Astrocyte (in vitro differentiated cells and primary cell): ENCODE data around the gene PNPLA2. TPM values are rescaled to one million over a fixed set of nuclear protein-coding genes. Genes with fewer than 3 reads are reported as not detected.

Source experiments
- DNase-seq: peaks from one replicate; pipeline ENCODE4 v3.0.0-alpha.2; 2010; ENCODE audit warnings: low read depth
- FAIRE-seq: peaks from 2 replicates; lab custom pipeline; 2011; peaks lifted over from hg19 to GRCh38; lab: Jason Lieb, UNC
- H2AFZ ChIP-seq: 2 replicates; pipeline ENCODE4 v1.6.0; 2012; ENCODE audit warnings: low read depth, low read length, inconsistent platforms
- H3K27ac ChIP-seq: 2 replicates; pipeline ENCODE4 v1.5.1; 2011; ENCODE audit warnings: low read depth, low read length, inconsistent platforms
- H3K27me3 ChIP-seq: 2 replicates; pipeline ENCODE4 v1.6.0; 2011; ENCODE audit warnings: low read length, inconsistent platforms; ENCODE audit not compliant: insufficient read depth
- H3K36me3 ChIP-seq: 2 replicates; pipeline ENCODE4 v1.5.1; 2011; ENCODE audit warnings: low read length, inconsistent platforms; ENCODE audit not compliant: insufficient read depth
- H3K4me1 ChIP-seq: 2 replicates; pipeline ENCODE4 v1.5.1; 2011; ENCODE audit warnings: low read length, inconsistent platforms; ENCODE audit not compliant: insufficient read depth
- H3K4me2 ChIP-seq: 2 replicates; pipeline ENCODE4 v1.6.0; 2012; ENCODE audit warnings: low read length, inconsistent platforms
- H3K4me3 ChIP-seq: 2 replicates; pipeline ENCODE4 v1.5.1; 2011; ENCODE audit warnings: low read depth, mild to moderate bottlenecking, low read length, inconsistent platforms; ENCODE audit not compliant: insufficient read depth
- H3K79me2 ChIP-seq: 2 replicates; pipeline ENCODE4 v1.6.0; 2012; ENCODE audit warnings: mild to moderate bottlenecking, low read length, inconsistent platforms; ENCODE audit not compliant: insufficient read depth
- H3K9ac ChIP-seq: 2 replicates; pipeline ENCODE4 v1.6.0; 2012; ENCODE audit warnings: mild to moderate bottlenecking, low read length, inconsistent platforms
- H3K9me3 ChIP-seq: 2 replicates; pipeline ENCODE4 v1.5.1; 2012; ENCODE audit warnings: low read depth, mild to moderate bottlenecking, low read length, inconsistent platforms; ENCODE audit not compliant: insufficient read depth
- H4K20me1 ChIP-seq: 2 replicates; pipeline ENCODE4 v1.6.0; 2012; ENCODE audit warnings: low read length, inconsistent platforms; ENCODE audit not compliant: insufficient read depth
- H3K27ac Mint-ChIP-seq: one replicate; pipeline ENCODE4 v1.8.0; 2021; ENCODE audit warnings: mild to moderate bottlenecking, mixed read lengths; ENCODE audit not compliant: unreplicated experiment
- H3K27me3 Mint-ChIP-seq: one replicate; pipeline ENCODE4 v1.8.0; 2021; ENCODE audit warnings: low read depth, mixed read lengths; ENCODE audit not compliant: unreplicated experiment
- H3K36me3 Mint-ChIP-seq: one replicate; pipeline ENCODE4 v1.8.0; 2021; ENCODE audit warnings: low read depth, mixed read lengths; ENCODE audit not compliant: unreplicated experiment
- H3K4me1 Mint-ChIP-seq: one replicate; pipeline ENCODE4 v1.8.0; 2021; ENCODE audit warnings: low read depth, mixed read lengths; ENCODE audit not compliant: unreplicated experiment
- H3K4me3 Mint-ChIP-seq: one replicate; pipeline ENCODE4 v1.8.0; 2021; ENCODE audit warnings: mild to moderate bottlenecking, moderate library complexity, mixed read lengths; ENCODE audit not compliant: unreplicated experiment
- H3K9me3 Mint-ChIP-seq: one replicate; pipeline ENCODE4 v1.8.0; 2021; ENCODE audit warnings: mild to moderate bottlenecking, mixed read lengths; ENCODE audit not compliant: unreplicated experiment
- CTCF ChIP-seq: IDR thresholded peaks from 2 replicates; pipeline ENCODE4 v1.5.1; 2011; ENCODE audit warnings: low read depth, mild to moderate bottlenecking, inconsistent platforms, low read length, moderate library complexity; ENCODE audit not compliant: insufficient read depth
- EZH2 ChIP-seq: IDR thresholded peaks from 2 replicates; pipeline ENCODE4 v1.6.1; 2012; ENCODE audit warnings: mild to moderate bottlenecking, low read length, inconsistent platforms; ENCODE audit not compliant: insufficient read depth
- total RNA-seq: library from RNA; stranded (reverse); gene quantifications from 2 replicates; pipeline ENCODE4 v1.2.1, GENCODE V29; 2021

PNPLA2 gene
- total RNA-seq, 1 donor from 2014 or later = 46.8 TPM

- Histone ChIP-seq H3K36me3 (no peaks in the 10 kb centered on the region), H3K4me3 (no peak overlapping the region), H3K79me2 (peaks cover 4% of the 10 kb centered on the region), H3K27me3 (no peaks in the 10 kb centered on the region), H3K4me2 (peak overlapping the region; percentile 64), H4K20me1 (peaks cover 39% of the 10 kb centered on the region), H3K9ac (no peak overlapping the region), H3K9me3 (no peaks in the 10 kb centered on the region), H3K27ac (no peak overlapping the region), H3K4me1 (peaks cover 39% of the 10 kb centered on the region), H2AFZ (no peak overlapping the region)
- DNase-seq (no peak), FAIRE-seq (no peak)
- Mint-ChIP-seq H3K27ac (no peak overlapping the region), H3K4me3 (peak overlapping the region; percentile 54), H3K27me3 (peaks cover 11% of the 10 kb centered on the region), H3K4me1 (peaks cover 6% of the 10 kb centered on the region), H3K9me3 (no peaks in the 10 kb centered on the region), H3K36me3 (peaks cover 2% of the 10 kb centered on the region)
- TF ChIP-seq CTCF (no peak), EZH2 (peak; percentile 84)
These were observed 8.6 kb downstream of the PNPLA2 start for GRCh38 chr11:827146-827896.

- no peaks in the 10 kb centered on the region for H3K36me3 ChIP-seq
- H3K9ac ChIP-seq = no peak within 1 kb of the TSS
- no peak within 1 kb of the TSS for H3K4me3 ChIP-seq
- H3K36me3 Mint-ChIP-seq = peaks cover 2% of the 10 kb centered on the region
- peak within 1 kb of the TSS; percentile 96 for H3K4me2 ChIP-seq
- no peak for FAIRE-seq
- H3K4me1 Mint-ChIP-seq = peaks cover 6% of the 10 kb centered on the region
- H3K9me3 ChIP-seq = no peaks in the 10 kb centered on the region
- H4K20me1 ChIP-seq = peaks cover 34% of the 10 kb centered on the region
- peaks cover 11% of the 10 kb centered on the region for H3K27me3 Mint-ChIP-seq
- H2AFZ ChIP-seq = no peak within 1 kb of the TSS
- peak within 1 kb of the TSS; percentile 54 for H3K4me3 Mint-ChIP-seq
- DNase-seq = no peak
- no peaks in the 10 kb centered on the region for H3K27me3 ChIP-seq
- H3K9me3 Mint-ChIP-seq = no peaks in the 10 kb centered on the region
- H3K27ac ChIP-seq = no peak within 1 kb of the TSS
- TF ChIP-seq EZH2 (no peak), CTCF (no peak)
- peaks cover 5% of the 10 kb centered on the region for H3K79me2 ChIP-seq
- no peak within 1 kb of the TSS for H3K27ac Mint-ChIP-seq
- H3K4me1 ChIP-seq = peaks cover 42% of the 10 kb centered on the region
These were observed 9.1 kb downstream of the PNPLA2 start, which contains the start of gene CRACR2B for GRCh38 chr11:827897-828192. CRACR2B (plus strand) TSS chr11:827919; CDS start chr11:828608, 689 bp downstream.
